Keratinocyte (primary cell): Measurements from ENCODE around the gene ASPSCR1. TPM values are rescaled to one million over a fixed set of nuclear protein-coding genes. Genes with fewer than 3 reads are reported as not detected.
"Not testable (repeated sequence)": the region's sequence is repeated elsewhere in the genome, so short reads cannot be mapped to it uniquely, and the experiment has no call there.

ENCODE experiments used
- DNase-seq: peaks from one replicate; pipeline ENCODE4 v3.0.0-alpha.2; 2011; ENCODE audit warnings: low read depth, missing footprints, low spot score
- FAIRE-seq: peaks from 2 replicates; lab custom pipeline; 2011; peaks lifted over from hg19 to GRCh38; lab: Jason Lieb, UNC
- H2AFZ ChIP-seq: 2 replicates; pipeline ENCODE4 v1.6.0; 2012; ENCODE audit warnings: low read length, control low read depth, inconsistent platforms; ENCODE audit not compliant: control insufficient read depth
- H3K27ac ChIP-seq: 2 replicates; pipeline ENCODE4 v1.5.1; 2011; ENCODE audit warnings: low read length; ENCODE audit not compliant: control insufficient read depth, insufficient read depth
- H3K27me3 ChIP-seq: 3 replicates; pipeline ENCODE4 v1.6.0; 2011; ENCODE audit warnings: low read length; ENCODE audit not compliant: control insufficient read depth, insufficient read depth; ENCODE audit errors: extremely low read depth
- H3K36me3 ChIP-seq, 2 experiments: 2 replicates in 1 of 2; 3 replicates in 1 of 2; pipeline ENCODE4 v1.5.1; 2011; ENCODE audit warnings: low read length in 2 of 2, mild to moderate bottlenecking in 1 of 2; ENCODE audit not compliant: control insufficient read depth in 2 of 2, insufficient read depth in 2 of 2; ENCODE audit errors: extremely low read depth in 1 of 2
- H3K4me1 ChIP-seq: 3 replicates; pipeline ENCODE4 v1.5.1; 2011; ENCODE audit warnings: low read length; ENCODE audit not compliant: control insufficient read depth, insufficient read depth; ENCODE audit errors: extremely low read depth
- H3K4me2 ChIP-seq: 3 replicates; pipeline ENCODE4 v1.6.0; 2011; ENCODE audit warnings: low read depth, low read length; ENCODE audit not compliant: control insufficient read depth, insufficient read depth; ENCODE audit errors: extremely low read depth
- H3K4me3 ChIP-seq, 3 experiments: fragments of 200-600 bp in 1 of 3; sonication (generic) in 1 of 3; 2 replicates in 2 of 3; 3 replicates in 1 of 3; pipeline ENCODE4 v1.5.1; 2011 to 2016; ENCODE audit warnings: low read length in 3 of 3, mild to moderate bottlenecking in 3 of 3, control low read depth in 2 of 3, inconsistent platforms in 1 of 3, low read depth in 1 of 3, mixed read lengths in 1 of 3, mixed run types in 1 of 3, moderate library complexity in 1 of 3; ENCODE audit not compliant: control insufficient read depth in 2 of 3, insufficient read depth in 2 of 3; ENCODE audit errors: extremely low read depth in 1 of 3
- H3K79me2 ChIP-seq: 2 replicates; pipeline ENCODE4 v1.6.0; 2012; ENCODE audit warnings: low read length; ENCODE audit not compliant: control insufficient read depth, insufficient read depth
- H3K9ac ChIP-seq: 3 replicates; pipeline ENCODE4 v1.6.0; 2011; ENCODE audit warnings: low read length; ENCODE audit not compliant: control insufficient read depth, insufficient read depth; ENCODE audit errors: extremely low read depth
- H3K9me1 ChIP-seq: 3 replicates; pipeline ENCODE4 v1.6.0; 2011; ENCODE audit warnings: low read length; ENCODE audit not compliant: control insufficient read depth, insufficient read depth; ENCODE audit errors: extremely low read depth
- H3K9me3 ChIP-seq: 2 replicates; pipeline ENCODE4 v1.5.1; 2012; ENCODE audit warnings: low read depth, low read length; ENCODE audit not compliant: control insufficient read depth
- H4K20me1 ChIP-seq: 3 replicates; pipeline ENCODE4 v1.6.0; 2011; ENCODE audit warnings: low read length; ENCODE audit not compliant: control insufficient read depth, insufficient read depth; ENCODE audit errors: extremely low read depth
- CTCF ChIP-seq, 3 experiments: IDR thresholded peaks in 1 of 3; conservative IDR thresholded peaks in 1 of 3; optimal IDR thresholded peaks in 1 of 3; 2 replicates in 2 of 3; 3 replicates in 1 of 3; pipeline versions ENCODE3 to v1.5.1; 2011; ENCODE audit warnings: low read length in 3 of 3, mild to moderate bottlenecking in 3 of 3, moderate library complexity in 2 of 3, control low read depth in 1 of 3, inconsistent platforms in 1 of 3; ENCODE audit not compliant: insufficient read depth in 2 of 3; ENCODE audit errors: extremely low read depth in 1 of 3
- EZH2 ChIP-seq: IDR thresholded peaks from one replicate; pipeline ENCODE4 v1.6.1; 2012; ENCODE audit warnings: inconsistent platforms, mild to moderate bottlenecking, low read length, moderate library complexity
- dilution Hi-C: fragments of 300-500 bp; cut with MboI; formaldehyde crosslinking; loops from one replicate; pipeline ENCODE4 v1.7.0; 2020; ENCODE audit warnings: low sequenced_read_pairs; ENCODE audit not compliant: extremely low pct_ligation_motif_present
- polyA plus RNA-seq, 5 experiments: library from polyadenylated mRNA; depleted of rRNA in 3 of 5; stranded (reverse) in 3 of 5; stranded (forward) in 1 of 5; unstranded in 1 of 5; fragments of >200 nt; gene quantifications; 1 replicate in 1 of 5; 2 replicates in 3 of 5; 3 replicates in 1 of 5; pipeline versions ENCODE4 v1.2.1 to v1.2.3, GENCODE V29; 2011 to 2012; ENCODE audit warnings: missing spikeins in 2 of 5, low read depth in 1 of 5, low replicate concordance in 1 of 5

ASPSCR1 gene
- polyA plus RNA-seq, 1 donor (not counting 4 experiments of a cell fraction or from before 2014, with no cell fraction given) = 5.2 TPM

- Histone ChIP-seq H3K4me2 (peak within 1 kb of the TSS; percentile 96), H4K20me1 (no peaks in the 10 kb centered on the region), H3K9me3 (no peaks in the 10 kb centered on the region), H2AFZ (peak within 1 kb of the TSS; percentile 73), H3K4me1 (peaks cover 14% of the 10 kb centered on the region), H3K9ac (peak within 1 kb of the TSS; percentile 78), H3K36me3 (peaks cover 1 to 4% of the 10 kb centered on the region in 2 experiments), H3K4me3 (peak within 1 kb of the TSS; percentile 55 to 87 (median 70)), H3K27ac (peak within 1 kb of the TSS; percentile 43), H3K27me3 (no peaks in the 10 kb centered on the region), H3K9me1 (no peaks in the 10 kb centered on the region), H3K79me2 (no peaks in the 10 kb centered on the region)
- peak; percentile 59 to 96 (median 82) for TF ChIP-seq CTCF (optimal IDR thresholded peaks at IDR 0.05 in 1 of 3, IDR thresholded peaks at IDR 0.05 in 1 of 3, conservative IDR thresholded peaks at IDR 0.05 in 1 of 3; ENCODE audit: extremely low read depth in 1 of 3, insufficient read depth in 2 of 3, low read length in 3 of 3)
- TF ChIP-seq EZH2 = no peak
- DNase-seq (no peak), FAIRE-seq (no peak)
- dilution Hi-C loops = no loop called here
Observed at GRCh38 chr17:82037092-82037888, 59.9 kb downstream of the ASPSCR1 start, which contains the start of gene DCXR. Gene DCXR, minus strand, starts transcription at chr17:82037697. Its CDS starts 15 bp downstream, at chr17:82037682.

DNA sequence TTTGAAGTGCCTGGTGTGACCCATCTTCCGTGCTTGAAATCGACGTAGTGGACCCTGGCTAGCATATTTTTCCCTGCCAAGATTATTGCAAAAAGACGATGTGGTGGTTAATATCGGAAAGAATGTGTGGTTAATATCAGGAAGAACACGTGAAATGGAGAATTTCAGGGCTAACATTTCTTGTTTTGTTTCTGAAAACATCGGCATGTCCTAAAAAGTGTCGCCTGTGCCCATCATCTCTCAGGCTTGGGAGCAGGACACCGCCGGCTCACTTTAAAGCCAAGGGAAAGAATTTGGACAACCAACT lies 60.4 kb downstream of the ASPSCR1 start:
- Histone ChIP-seq H3K4me2 (peak overlapping the region; percentile 96), H3K9me1 (no peaks in the 10 kb centered on the region), H4K20me1 (no peaks in the 10 kb centered on the region), H3K27ac (no peak overlapping the region), H3K79me2 (no peaks in the 10 kb centered on the region), H3K9me3 (no peaks in the 10 kb centered on the region), H2AFZ (peak overlapping the region; percentile 73), H3K27me3 (no peaks in the 10 kb centered on the region), H3K9ac (peak overlapping the region; percentile 78), H3K4me1 (peaks cover 9% of the 10 kb centered on the region), H3K36me3 (peaks cover 1 to 4% of the 10 kb centered on the region in 2 experiments), H3K4me3 (peak overlapping the region; percentile 55 to 87 (median 70))
- no peak for TF ChIP-seq EZH2
- no peak for TF ChIP-seq CTCF (optimal IDR thresholded peaks at IDR 0.05 in 1 of 3, IDR thresholded peaks at IDR 0.05 in 1 of 3, conservative IDR thresholded peaks at IDR 0.05 in 1 of 3; ENCODE audit: extremely low read depth in 1 of 3, insufficient read depth in 2 of 3, low read length in 3 of 3)
- dilution Hi-C loops = no loop called here
- FAIRE-seq = peak; percentile 66
- no peak for DNase-seq

DNA sequence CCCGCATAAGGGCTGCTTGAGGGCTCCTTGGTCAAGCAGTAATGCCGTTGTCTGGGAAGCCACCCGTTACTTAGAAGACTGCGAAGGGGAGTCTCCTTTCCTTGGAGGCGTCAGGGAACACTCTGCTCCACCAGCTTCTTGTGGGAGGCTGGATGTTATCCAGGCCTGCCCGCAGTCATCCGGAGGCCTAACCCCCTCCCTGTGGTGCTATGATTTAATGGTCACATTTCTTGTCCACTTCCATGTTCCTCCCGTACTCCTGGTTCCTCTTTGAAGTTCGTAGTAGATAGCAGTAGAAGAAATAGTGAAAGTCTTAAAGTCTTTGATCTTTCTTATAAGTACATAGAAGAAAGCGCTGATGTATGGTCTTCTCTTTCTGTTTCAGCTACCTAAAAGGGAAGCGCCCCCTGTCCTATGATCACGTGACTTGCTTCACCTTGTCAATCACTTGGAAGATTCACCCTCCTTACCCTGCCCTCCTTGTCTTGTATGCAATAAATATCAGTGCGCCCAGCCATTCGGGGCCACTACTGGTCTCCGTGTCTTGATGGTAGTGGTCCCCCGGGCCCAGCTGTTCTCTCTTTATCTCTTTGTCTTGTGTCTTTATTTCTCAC lies 61.5 kb downstream of the ASPSCR1 start:
- H3K36me3 ChIP-seq, H2AFZ ChIP-seq, H3K27me3 ChIP-seq, H3K27ac ChIP-seq, H3K9ac ChIP-seq, FAIRE-seq, H3K79me2 ChIP-seq, H3K9me1 ChIP-seq, DNase-seq, H3K4me1 ChIP-seq, H4K20me1 ChIP-seq, dilution Hi-C loops, H3K4me2 ChIP-seq, H3K9me3 ChIP-seq, H3K4me3 ChIP-seq: not testable (repeated sequence)
